Activated T-cell treated with anti-CD3 and anti-CD28 coated beads for 24 hours (primary cell): ENCODE measurements around the gene DUOX2.

ENCODE experiments used
- DNase-seq: peaks from one replicate; pipeline ENCODE4 v3.0.0-alpha.2; 2020; ENCODE audit warnings: low read depth

Gene DUOX2

GRCh38 chr15:45114076-45114750 is at the start of gene DUOX2, which contains the start of gene DUOXA2:
Gene DUOX2 (minus strand): TSS chr15:45114172. CDS start chr15:45113411, 761 bp downstream.
Gene DUOXA2 (plus strand): TSS chr15:45114326. CDS start chr15:45114606, 280 bp downstream.
- no peak for DNase-seq

GRCh38 chr15:45163508-45163856 is 49.5 kb upstream of the DUOX2 start:
- no peak for DNase-seq

GRCh38 chr15:45162771-45163507 is 49.0 kb upstream of the DUOX2 start:
- DNase-seq: peak; percentile 54

- DNase-seq: no peak
Observed at GRCh38 chr15:45161666-45162065, 47.7 kb upstream of the DUOX2 start.

GRCh38 chr15:45157974-45158373 is 44.0 kb upstream of the DUOX2 start:
- DNase-seq: no peak

GRCh38 chr15:45156744-45157455 is 42.9 kb upstream of the DUOX2 start:
- DNase-seq: no peak

GRCh38 chr15:45155739-45156138 is 41.8 kb upstream of the DUOX2 start:
- DNase-seq: no peak

GRCh38 chr15:45151998-45152828 is 38.2 kb upstream of the DUOX2 start:
- DNase-seq: no peak

GRCh38 chr15:45150997-45151396 is 37.0 kb upstream of the DUOX2 start:
- DNase-seq: no peak

- DNase-seq: no peak
Observed at GRCh38 chr15:45150481-45150880, 36.5 kb upstream of the DUOX2 start.

GRCh38 chr15:45149060-45149459 is 35.1 kb upstream of the DUOX2 start:
- no peak for DNase-seq

GRCh38 chr15:45148076-45149059 is 34.4 kb upstream of the DUOX2 start:
- no peak for DNase-seq

GRCh38 chr15:45147606-45148005 is 33.6 kb upstream of the DUOX2 start:
- no peak for DNase-seq

- DNase-seq: no peak
Observed at GRCh38 chr15:45146405-45146804, 32.4 kb upstream of the DUOX2 start.

GRCh38 chr15:45144775-45145174 is 30.8 kb upstream of the DUOX2 start:
- DNase-seq: no peak

GRCh38 chr15:45143946-45144345 is 30.0 kb upstream of the DUOX2 start:
- DNase-seq: no peak

- DNase-seq: no peak
Observed at GRCh38 chr15:45143056-45143455, 29.1 kb upstream of the DUOX2 start.

- no peak for DNase-seq
Observed at GRCh38 chr15:45141386-45141785, 27.4 kb upstream of the DUOX2 start.

GRCh38 chr15:45140557-45141250 is 26.7 kb upstream of the DUOX2 start:
- no peak for DNase-seq

GRCh38 chr15:45139770-45140169 is 25.8 kb upstream of the DUOX2 start:
- DNase-seq: no peak
